Muscle layer of duodenum (tissue), 2 donors: ENCODE data around the gene UBE4B.
A peak's percentile ranks its signal among the peaks of the same experiment; 100 is the strongest.

Experiments
- H3K27ac ChIP-seq: one replicate; pipeline ENCODE4 v1.7.0; 2013; ENCODE audit warnings: mild to moderate bottlenecking, low read length
- H3K27me3 ChIP-seq: one replicate; pipeline ENCODE4 v1.7.0; 2013; ENCODE audit warnings: low read depth, mild to moderate bottlenecking, control low read depth, low read length
- H3K36me3 ChIP-seq, 2 donors: one replicate each; pipeline ENCODE4 v1.7.0; 2013; ENCODE audit warnings: low read length in 2 of 2, control low read depth in 1 of 2, mild to moderate bottlenecking in 1 of 2; ENCODE audit not compliant: insufficient read depth in 2 of 2, control insufficient read depth in 1 of 2
- H3K4me1 ChIP-seq, 2 donors: one replicate each; pipeline ENCODE4 v1.7.0; 2013; ENCODE audit warnings: low read length in 2 of 2, mild to moderate bottlenecking in 2 of 2, control low read depth in 1 of 2, moderate library complexity in 1 of 2; ENCODE audit not compliant: insufficient read depth in 2 of 2, control insufficient read depth in 1 of 2
- H3K4me3 ChIP-seq, 2 donors: one replicate each; pipeline ENCODE4 v1.7.0; 2013; ENCODE audit warnings: low read length in 2 of 2, low read depth in 1 of 2, mild to moderate bottlenecking in 1 of 2
- H3K9me3 ChIP-seq, 2 donors: one replicate each; pipeline ENCODE4 v1.7.0; 2013; ENCODE audit warnings: low read length in 2 of 2, control low read depth in 1 of 2, mild to moderate bottlenecking in 1 of 2; ENCODE audit not compliant: control insufficient read depth in 1 of 2
- donor health status: healthy.

Gene UBE4B

GRCh38 chr1:10160173-10160572, 127.4 kb downstream of the UBE4B start:
- Histone ChIP-seq H3K4me3 (no peak overlapping the region), H3K27me3 (no peaks in the 10 kb centered on the region), H3K27ac (peak overlapping the region; percentile 25), H3K36me3 (peaks cover 4 to 19% of the 10 kb centered on the region in 2 donors), H3K9me3 (no peaks in the 10 kb centered on the region), H3K4me1 (peaks cover 0 to 17% of the 10 kb centered on the region in 2 donors)

DNA sequence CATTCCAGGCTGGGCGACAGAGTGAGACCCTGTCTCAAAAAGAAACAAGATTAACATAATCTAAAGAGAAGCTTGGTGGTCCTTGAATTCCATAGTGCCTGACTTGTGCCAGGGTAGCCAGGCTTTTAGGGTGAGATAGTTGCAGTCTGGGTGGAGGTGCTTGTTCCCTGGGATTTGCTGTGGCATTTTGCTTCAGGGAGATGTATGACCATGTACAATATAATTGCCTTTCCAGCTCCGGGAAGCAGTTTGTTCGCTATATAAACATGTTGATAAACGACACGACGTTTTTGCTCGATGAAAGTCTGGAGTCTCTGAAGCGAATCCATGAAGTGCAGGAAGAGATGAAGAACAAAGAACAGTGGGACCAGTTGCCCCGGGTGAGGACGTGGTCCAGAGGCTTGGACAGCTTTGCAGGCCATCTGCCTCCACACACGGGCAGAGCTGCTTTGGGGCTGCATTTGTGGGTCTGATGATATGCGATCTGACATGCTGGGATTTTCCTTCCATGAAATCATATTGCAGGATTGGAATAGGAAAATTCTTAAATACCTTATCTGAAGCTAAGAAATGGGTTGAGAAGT, 128.2 kb downstream of the UBE4B start:
- peaks cover 9 to 28% of the 10 kb centered on the region in 2 donors for H3K36me3 ChIP-seq
- H3K27me3 ChIP-seq: no peaks in the 10 kb centered on the region
- no peaks in the 10 kb centered on the region for H3K9me3 ChIP-seq
- peak overlapping the region; percentile 25 for H3K27ac ChIP-seq
- peaks cover 0 to 15% of the 10 kb centered on the region in 2 donors for H3K4me1 ChIP-seq
- H3K4me3 ChIP-seq: no peak overlapping the region

GRCh38 chr1:10161541-10162290, 129.0 kb downstream of the UBE4B start:
- Histone ChIP-seq H3K27ac (peak overlapping the region; percentile 25), H3K36me3 (peaks cover 9 to 35% of the 10 kb centered on the region in 2 donors), H3K27me3 (no peaks in the 10 kb centered on the region), H3K9me3 (no peaks in the 10 kb centered on the region), H3K4me1 (peaks cover 0 to 15% of the 10 kb centered on the region in 2 donors), H3K4me3 (no peak overlapping the region)

GRCh38 chr1:10168912-10169514, 136.3 kb downstream of the UBE4B start:
- Histone ChIP-seq H3K9me3 (no peaks in the 10 kb centered on the region), H3K27ac (no peak overlapping the region), H3K36me3 (peaks cover 40 to 76% of the 10 kb centered on the region in 2 donors), H3K4me1 (no peaks in the 10 kb centered on the region), H3K27me3 (no peaks in the 10 kb centered on the region), H3K4me3 (no peak overlapping the region)

GRCh38 chr1:10170239-10170574, 137.4 kb downstream of the UBE4B start:
- Histone ChIP-seq H3K36me3 (peaks cover 38 to 70% of the 10 kb centered on the region in 2 donors), H3K27ac (no peak overlapping the region), H3K4me1 (no peaks in the 10 kb centered on the region), H3K4me3 (no peak overlapping the region), H3K27me3 (no peaks in the 10 kb centered on the region), H3K9me3 (no peaks in the 10 kb centered on the region)

GRCh38 chr1:10171105-10171767, 138.5 kb downstream of the UBE4B start:
- Histone ChIP-seq H3K27me3 (no peaks in the 10 kb centered on the region), H3K4me3 (no peak overlapping the region), H3K27ac (no peak overlapping the region), H3K9me3 (no peaks in the 10 kb centered on the region), H3K4me1 (no peaks in the 10 kb centered on the region), H3K36me3 (peaks cover 34 to 66% of the 10 kb centered on the region in 2 donors)

GRCh38 chr1:10171995-10172669, 139.4 kb downstream of the UBE4B start:
- Histone ChIP-seq H3K9me3 (no peaks in the 10 kb centered on the region), H3K27me3 (no peaks in the 10 kb centered on the region), H3K4me3 (no peak overlapping the region), H3K36me3 (peaks cover 34 to 67% of the 10 kb centered on the region in 2 donors), H3K27ac (no peak overlapping the region), H3K4me1 (no peaks in the 10 kb centered on the region)

GRCh38 chr1:10173582-10173981, 140.8 kb downstream of the UBE4B start:
- Histone ChIP-seq H3K4me1 (no peaks in the 10 kb centered on the region), H3K9me3 (no peaks in the 10 kb centered on the region), H3K27ac (no peak overlapping the region), H3K36me3 (peaks cover 28 to 61% of the 10 kb centered on the region in 2 donors), H3K4me3 (no peak overlapping the region), H3K27me3 (no peaks in the 10 kb centered on the region)

DNA sequence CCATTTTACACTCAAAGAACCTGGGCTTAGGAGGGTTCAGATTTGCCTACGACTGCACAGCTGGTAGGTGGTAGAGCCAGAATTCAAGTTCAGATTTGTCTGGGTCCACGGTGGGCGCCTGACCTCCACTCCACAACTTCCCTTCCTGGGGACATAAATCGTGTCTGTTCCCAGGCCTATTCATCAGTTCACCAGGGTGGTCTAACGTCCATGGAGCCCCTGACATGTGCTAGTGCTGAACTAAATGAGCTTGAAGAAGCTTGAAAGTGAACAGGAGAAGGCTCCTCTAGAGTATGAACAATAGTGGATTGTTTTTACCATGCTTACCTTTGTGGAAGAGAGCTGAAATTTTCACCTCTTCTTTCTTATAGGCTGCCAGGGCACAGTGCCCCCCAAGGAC, 145.1 kb downstream of the UBE4B start:
- no peaks in the 10 kb centered on the region for H3K9me3 ChIP-seq
- no peaks in the 10 kb centered on the region for H3K4me1 ChIP-seq
- H3K36me3 ChIP-seq: peaks cover 15 to 51% of the 10 kb centered on the region in 2 donors
- H3K27me3 ChIP-seq: no peaks in the 10 kb centered on the region
- no peak overlapping the region for H3K27ac ChIP-seq
- H3K4me3 ChIP-seq: no peak overlapping the region

- Histone ChIP-seq H3K9me3 (no peaks in the 10 kb centered on the region), H3K27me3 (no peaks in the 10 kb centered on the region), H3K27ac (no peak overlapping the region), H3K4me3 (no peak overlapping the region), H3K4me1 (no peaks in the 10 kb centered on the region), H3K36me3 (peaks cover 11 to 45% of the 10 kb centered on the region in 2 donors)
Observed at GRCh38 chr1:10178597-10179405, 146.0 kb downstream of the UBE4B start.
